ENCODE measurements around the gene RBM12.

Gene RBM12

DNA sequence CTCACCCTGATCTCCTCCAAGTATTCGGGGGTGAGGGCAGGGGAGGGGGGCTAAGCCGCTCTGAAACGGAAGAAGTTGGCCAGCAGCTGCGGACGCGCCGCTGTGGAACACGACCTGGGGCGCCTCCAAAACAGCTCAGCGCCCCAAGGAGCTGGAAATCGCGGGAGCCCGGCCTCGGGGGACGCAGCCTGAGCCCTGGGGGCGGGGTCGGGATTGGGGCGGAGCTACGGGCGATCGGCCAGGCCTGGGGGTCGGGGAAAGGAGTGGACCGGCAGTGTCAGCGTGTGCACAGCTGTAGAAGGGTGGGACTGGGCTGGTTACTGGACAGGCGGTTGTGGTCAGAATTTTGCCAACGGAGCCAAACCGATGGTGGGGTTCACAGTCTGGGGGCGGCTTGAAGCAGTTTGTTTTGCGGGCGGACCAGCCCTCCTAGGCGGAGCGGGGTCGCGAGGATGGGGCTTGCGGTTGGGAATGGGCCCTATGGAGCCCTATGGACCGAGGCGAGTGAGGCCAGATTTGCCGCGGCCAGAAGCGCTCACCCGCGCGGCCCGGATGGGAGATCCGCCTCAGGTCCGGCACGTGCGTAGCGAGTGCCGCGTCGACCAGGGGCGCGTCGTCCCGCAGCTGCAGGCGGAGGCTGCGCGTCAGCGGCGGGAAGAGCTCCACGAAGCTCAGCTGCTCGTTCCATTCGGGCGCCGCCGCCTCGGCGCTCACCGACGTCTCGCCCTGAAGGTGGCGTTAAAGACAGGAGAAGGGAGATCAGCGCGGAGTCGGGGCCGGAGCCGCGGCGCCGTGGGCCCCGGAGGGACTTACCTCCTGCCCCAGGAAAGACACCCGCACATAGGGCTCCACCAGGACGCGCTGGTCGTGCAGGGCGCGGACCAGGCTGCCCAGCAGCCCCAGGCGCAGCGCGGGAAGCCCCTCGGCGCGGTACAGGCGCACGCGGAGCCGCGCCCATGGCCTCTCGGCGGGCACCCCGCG, 63.4 kb downstream of the RBM12 start:
- peak; percentile 55 for DNase-seq (ENCODE audit: low read depth, low spot score)

DNA sequence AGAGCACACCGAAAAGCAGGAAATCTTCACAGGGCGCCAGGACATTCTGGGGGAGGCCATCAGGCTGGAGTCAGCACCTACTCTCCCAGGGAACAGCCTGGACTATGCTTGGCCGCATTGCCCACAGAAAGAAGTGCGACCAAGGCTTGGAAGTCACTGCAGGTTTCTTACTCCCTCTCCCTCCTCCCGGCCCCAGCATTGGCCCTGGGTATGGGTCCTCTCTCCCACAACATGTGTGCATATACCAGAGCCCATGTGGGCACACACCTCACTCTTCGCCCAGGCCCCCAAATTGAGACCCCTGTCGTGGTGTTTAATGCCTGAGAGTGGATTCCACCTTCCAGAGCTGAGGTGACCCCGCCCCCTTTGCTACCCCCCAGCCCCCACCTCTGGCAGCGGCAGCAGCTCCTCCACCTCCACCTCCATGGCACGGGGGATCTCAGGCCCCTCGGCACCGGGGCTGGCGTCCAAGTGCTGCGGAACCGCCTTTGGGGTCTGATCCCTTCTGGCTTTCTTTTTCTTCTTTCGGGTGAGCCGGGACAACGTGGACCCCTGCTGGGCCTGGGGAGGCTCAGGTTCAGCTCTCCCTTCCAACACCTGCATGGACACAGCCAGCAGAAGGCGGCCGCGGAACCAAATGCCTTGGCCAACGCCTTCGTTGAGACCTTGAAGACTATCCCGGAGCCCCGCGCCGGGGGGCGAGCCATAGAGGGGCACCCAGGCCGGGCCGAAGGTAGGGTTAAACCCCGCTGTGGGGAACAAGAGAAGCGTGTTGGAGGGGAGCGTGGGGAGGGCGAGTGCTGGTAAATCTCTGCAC, 64.3 kb downstream of the RBM12 start:
- no peak for DNase-seq (ENCODE audit: low read depth, low spot score)

DNA sequence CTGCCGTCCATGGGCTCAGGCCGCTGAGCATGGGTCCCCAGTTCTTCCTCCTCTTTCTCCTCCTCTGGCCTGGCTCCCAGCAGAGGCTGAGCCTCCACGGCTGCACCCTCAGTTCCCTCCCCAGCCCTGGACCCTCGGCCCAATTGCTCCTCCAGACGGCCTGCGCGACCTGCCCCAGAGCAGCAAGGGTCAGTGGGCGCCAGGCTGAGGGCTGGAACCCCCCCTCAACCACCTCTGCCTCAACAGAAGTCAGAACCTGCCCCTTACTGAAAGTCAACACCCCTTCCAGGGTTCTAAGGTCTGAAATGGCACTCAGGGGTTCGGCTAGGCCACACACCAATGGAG, 65.0 kb downstream of the RBM12 start:
- no peak for DNase-seq (ENCODE audit: low read depth, low spot score)
